ENCODE results near the gene GDPD4.

Gene GDPD4

GRCh38 chr11:77294040-77294439 lies 7.4 kb downstream of the GDPD4 start:
- no peak for DNase-seq

GRCh38 chr11:77289737-77290136 lies 11.7 kb downstream of the GDPD4 start:
- DNase-seq, result no peak

- DNase-seq, result no peak
Observed at GRCh38 chr11:77287615-77288273, 13.7 kb downstream of the GDPD4 start.

DNA sequence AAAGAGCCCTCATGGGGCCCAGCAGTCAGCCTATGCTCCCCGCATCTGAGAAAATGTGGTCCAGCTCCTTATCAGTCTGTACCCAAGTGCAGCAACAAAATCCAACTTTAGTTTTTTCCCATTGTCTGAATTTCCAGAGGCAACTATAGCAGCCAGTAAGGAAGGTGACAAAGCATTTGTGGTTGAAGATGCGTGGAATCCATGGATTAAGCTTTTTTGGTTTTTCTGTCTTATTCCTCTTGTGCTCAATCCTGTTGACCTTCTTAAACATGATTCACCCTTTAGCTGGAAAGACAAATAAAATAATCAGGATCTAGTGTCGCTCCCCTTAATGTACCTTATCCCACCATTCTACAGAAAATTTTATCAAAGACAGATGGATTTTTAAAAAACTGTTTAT lies 14.3 kb downstream of the GDPD4 start:
- DNase-seq, result no peak

DNA sequence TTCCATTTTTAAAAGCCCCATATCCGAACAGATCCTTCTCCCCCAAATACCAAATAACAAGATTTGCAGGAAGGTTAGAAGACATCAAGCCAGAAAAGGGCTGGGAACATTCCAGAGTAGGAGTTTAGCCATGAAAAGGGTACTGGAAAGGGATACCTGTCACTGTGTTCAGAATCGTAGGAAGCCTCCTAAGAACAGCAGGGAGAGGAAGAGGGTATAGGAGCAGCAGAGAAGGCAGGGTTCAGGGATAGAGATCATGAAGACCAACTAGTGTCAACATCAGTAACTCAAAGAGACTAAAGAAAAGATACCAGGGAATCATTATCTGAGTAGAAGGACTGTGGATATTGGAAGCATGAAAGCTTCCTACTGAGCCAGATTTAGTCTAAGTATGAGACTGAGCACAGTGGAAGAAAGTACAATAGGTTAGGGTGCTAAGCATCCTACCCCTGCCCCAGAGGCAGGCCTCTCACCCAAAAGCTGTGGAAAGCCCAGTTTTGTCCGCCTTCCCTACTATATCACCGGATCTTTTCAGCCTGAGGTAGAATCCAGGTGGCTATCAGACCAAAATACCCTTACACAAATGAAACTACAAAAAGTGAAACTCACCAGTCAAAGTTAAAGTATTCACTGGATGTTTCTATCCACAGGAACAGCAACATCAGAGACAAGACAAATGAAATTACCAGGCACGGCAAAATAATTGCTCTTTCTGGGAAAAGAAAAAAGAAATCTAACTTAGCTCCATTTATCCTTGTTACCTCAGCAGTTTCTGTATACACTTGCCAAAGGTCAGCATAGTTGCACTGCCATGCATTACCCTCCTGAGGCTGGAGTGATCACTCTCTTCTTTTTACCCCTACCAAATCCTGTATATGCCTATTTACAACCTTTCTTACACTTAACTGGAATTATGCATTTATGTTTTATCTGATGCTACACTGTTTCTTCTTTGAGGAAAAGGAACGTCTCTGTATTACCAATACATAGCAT lies 16.7 kb downstream of the GDPD4 start:
- DNase-seq, result no peak

GRCh38 chr11:77283101-77283500 lies 18.4 kb downstream of the GDPD4 start:
- no peak for DNase-seq

- no peak for DNase-seq
Observed at GRCh38 chr11:77278595-77279506, 22.6 kb downstream of the GDPD4 start.

GRCh38 chr11:77276271-77276670 lies 25.2 kb downstream of the GDPD4 start:
- no peak for DNase-seq

DNA sequence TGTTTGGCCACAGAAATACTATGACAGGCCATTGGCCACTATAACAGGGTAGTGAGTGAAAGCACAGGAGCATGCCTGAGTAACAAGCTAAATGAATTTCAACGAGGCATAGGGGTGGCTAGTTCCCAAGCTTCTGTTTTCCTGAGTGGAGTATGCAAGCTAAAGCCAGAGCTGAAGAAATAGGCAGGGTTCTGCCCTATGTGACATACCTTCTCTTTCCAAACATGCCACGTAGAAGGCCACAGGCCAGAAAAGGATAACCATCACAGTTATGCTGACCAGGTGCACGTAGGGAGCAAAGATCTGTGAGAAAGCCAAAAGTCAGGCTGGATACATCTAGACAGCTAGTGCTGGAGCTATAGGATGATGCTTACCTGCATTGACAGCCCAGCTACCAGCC lies 30.6 kb downstream of the GDPD4 start:
- no peak for DNase-seq

DNA sequence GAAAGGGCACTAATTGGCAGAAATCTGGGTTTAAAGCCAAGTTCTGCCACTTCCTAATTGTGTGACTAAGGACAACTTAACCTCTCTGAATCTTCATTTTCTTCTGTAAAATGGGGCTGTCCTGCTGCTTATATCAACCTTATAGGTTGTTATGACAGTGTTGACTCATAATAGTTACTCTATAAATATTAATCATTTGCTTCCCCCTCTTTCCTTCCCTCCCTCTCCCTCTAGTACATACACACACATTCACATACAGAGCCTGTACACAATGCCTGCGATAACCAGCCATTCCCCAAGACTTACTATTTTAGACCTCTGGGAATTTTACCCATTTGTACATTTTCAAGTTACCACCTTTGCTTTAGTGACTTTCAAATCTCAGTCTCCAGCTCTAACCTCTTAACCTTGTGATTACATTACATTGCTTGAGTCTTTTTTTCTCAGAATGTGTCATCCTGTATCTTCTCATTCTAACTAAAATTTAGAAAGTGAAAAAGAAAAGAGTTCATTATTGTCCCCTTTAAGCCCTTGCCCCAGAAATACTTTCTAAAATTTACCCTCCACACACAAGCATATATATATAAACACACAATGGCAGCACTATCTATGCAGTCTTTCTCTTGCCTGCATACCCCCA lies 31.9 kb downstream of the GDPD4 start:
- no peak for DNase-seq

DNA sequence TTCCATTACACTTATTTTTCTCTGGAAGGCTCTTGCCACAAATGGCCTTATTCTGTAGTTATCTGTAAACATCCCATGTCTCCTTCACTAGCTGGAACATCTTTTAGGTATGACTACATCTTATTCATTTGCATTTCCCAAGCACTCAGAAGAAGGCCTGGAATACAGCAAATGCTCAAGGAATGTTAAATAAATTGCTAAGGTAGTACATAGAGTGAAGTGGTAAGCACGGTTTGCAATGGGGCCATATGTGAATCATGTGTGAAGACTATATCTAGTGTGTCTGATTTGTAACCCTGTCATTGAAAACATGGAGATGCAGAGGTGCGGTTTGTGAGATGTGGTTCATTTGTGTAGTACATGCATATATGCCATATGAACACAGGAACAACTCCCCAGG lies 33.5 kb downstream of the GDPD4 start:
- no peak for DNase-seq

DNA sequence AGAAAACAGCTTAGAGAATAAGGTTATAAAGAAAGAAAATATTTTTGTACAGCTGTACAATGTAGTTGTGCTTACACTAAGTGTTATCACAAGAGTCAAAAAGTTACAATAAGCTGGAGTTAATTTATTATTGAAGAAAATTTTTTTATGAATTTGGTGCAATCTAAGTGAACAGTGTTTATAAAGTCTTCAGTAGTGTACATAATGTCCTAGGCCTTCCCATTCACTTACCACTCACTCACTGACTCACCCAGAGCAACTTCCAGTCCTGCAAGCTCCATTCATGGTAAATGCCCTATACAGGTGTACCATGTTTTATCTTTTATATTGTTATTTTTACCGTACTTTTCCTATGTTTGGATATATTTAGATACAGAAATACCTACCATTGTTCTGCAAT lies 34.7 kb downstream of the GDPD4 start:
- no peak for DNase-seq

DNA sequence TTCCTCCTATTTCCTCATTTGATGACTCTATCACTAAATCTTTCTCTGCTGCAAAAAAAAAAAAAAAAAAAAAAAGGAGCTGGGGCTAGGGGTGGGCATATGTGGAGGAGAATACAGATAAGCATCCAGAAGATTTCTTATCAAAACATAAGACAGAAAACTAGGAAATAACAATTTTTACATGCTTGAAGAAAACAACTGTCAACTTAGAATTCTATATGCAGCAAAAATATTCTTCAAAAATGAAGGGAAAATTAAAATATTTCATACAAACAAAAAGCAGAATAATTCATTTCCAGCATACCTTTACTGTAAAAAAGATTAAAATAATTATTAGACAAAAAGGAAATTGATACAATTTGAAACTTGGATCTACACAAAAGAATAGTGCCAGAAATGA lies 38.7 kb downstream of the GDPD4 start:
- DNase-seq, result no peak

DNA sequence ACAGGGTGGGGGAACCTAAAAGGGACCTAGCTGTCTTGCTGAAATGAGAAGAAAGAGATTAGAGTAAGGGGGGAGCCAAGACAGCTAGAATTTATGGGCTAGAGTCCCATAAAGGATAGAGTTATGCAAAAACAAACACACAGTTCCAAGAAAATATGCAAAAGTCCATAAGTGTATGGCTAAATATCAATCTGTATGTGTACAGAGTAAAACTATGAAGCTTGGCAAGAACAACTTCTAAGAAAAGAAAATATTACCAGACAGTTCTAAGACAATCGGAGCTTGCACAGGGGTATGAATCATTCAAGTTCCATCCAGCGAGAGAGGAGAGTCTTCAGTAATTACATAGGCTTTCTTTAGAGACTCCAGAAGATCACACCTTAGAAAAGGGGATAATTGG lies 41.8 kb downstream of the GDPD4 start:
- DNase-seq, result no peak

DNA sequence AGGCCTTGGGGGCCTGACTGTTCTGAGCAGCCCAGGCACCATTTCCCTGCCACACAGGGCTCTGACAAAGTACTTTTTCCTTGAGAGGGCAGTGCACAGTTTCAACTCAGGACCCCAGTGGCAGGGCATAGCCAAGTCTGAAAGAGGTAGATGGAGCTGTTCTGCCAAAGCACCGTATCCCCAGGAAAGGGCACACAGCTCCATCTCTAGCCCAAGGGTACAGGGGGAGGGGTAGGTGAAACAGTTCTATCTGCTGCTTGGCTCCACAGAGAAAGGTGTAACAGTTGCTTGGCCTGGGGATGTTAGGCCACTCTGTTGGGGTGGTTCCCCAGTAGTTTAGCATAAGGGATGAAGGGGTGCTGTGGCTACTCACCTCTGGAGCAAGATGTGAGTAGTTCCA lies 47.8 kb downstream of the GDPD4 start:
- DNase-seq, result no peak

- no peak for DNase-seq
Observed at GRCh38 chr11:77252555-77253270, 48.8 kb downstream of the GDPD4 start.

DNA sequence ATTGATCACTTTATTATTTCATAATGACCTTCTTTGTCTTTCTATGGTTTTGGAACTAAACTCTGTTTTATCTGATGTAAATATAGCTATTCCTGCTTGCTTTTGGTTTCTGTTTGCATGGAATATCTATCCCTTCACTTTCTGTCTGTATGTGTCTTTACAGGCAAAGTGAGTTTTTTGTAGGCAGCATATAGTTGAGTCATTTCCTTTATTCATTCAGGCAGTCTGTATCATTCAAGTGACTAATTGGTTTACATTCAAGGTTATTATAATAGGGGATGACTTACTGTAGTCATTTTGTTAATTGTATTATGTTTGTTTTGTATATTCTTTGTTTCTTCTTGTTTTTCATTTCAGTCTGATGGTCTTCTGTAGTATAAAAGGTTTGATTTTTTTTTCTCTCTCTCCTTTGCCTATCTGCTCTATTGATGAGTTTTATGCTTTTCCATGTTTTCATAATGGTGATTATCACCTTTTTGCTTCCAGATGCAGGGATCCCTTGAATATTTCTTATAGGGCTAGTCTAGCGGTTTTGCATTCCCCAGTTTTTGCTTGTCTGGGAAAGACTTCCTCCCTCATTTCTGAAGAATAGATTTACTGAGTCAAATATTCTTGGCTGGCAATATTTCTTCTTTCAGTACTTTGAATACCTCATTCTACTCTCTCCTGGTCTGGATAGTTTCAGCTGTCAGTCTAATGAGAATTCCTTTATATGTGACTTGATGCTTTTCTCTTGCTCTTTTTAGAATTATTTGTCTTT lies 50.4 kb downstream of the GDPD4 start:
- DNase-seq, result no peak

DNA sequence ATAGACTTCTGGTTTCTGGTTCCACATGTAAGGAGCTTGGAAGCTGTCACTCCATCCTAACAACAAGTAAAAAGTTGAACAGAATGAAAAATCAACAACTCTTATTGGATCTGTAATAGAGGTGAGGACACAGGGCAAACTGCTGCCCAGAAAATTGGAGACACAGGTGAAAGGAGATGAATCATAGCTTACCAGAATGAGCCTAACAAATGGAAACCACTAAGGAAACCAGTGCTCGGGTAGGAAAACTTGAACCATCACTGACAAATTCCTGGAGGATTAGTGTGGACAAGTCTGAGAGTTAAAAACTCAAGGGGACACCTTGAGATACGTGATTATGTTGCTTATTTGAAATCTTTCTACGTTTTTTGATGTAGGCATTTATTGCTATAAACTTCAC lies 52.1 kb downstream of the GDPD4 start:
- DNase-seq, result no peak

GRCh38 chr11:77244277-77245027 lies 57.0 kb downstream of the GDPD4 start:
- no peak for DNase-seq

DNA sequence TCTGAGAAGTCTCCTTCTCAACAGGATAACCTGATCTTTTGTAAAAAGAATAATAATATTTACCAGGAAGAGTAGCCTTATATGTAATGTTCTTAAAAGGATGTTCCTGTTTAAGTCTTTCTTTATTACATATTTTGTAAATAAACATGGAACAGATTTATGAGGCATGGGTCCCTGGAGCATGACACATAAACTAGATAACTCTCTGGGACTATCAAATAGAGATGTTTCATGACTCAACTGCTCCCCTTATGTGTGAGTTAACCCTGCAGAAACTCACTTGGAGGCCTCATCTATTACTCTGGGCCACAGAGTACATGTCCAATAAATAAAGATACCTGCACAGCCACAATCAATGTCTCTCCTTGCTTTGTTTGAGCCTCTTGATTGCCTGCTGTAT lies 64.6 kb downstream of the GDPD4 start:
- DNase-seq, result no peak
